ENCODE results near the gene ADA.
"Not testable (repeated sequence)": the region's sequence is repeated elsewhere in the genome, so short reads cannot be mapped to it uniquely, and the experiment has no call there.

DNA sequence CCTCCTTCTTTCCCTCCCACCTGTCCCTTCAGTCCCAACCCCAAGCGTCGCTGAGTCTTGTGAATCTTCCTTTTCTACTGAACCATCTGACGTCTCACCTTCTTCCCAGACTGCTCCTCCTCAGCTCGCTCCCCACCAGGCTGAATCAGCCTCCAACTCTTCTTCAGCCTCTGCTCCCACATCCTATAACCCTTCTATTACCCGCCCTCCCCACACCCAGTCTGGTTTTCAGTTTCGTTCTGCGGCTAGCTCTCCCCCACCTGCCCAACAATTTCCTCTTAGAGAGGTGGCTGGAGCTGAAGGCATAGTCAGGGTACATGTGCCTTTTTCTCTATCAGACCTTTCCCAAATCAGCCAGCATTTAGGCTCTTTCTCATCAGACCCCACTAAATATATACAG lies 20.0 kb upstream of the ADA start:
- TF ChIP-seq CTCF, POLR2A (IDR thresholded peaks at IDR 0.05): not testable (repeated sequence)
